Hepatocyte (in vitro differentiated cells): ENCODE results near the gene IFT22. TPM values are rescaled to one million over a fixed set of nuclear protein-coding genes. Genes with fewer than 3 reads are reported as not detected.
"Not testable (repeated sequence)": the region's sequence is repeated elsewhere in the genome, so short reads cannot be mapped to it uniquely, and the experiment has no call there.

ENCODE experiments used
- DNase-seq: peaks from one replicate; pipeline ENCODE4 v3.0.0-alpha.2; 2016; ENCODE audit warnings: low spot score
- H2AFZ ChIP-seq: fragments of 200-600 bp; sonication (generic); 2 replicates; pipeline ENCODE4 v1.6.0; 2016; ENCODE audit warnings: antibody characterized with exemption, mild to moderate bottlenecking
- H3K27ac ChIP-seq: fragments of 200-600 bp; sonication (generic); 2 replicates; pipeline ENCODE4 v1.5.1; 2016; ENCODE audit warnings: mild to moderate bottlenecking
- H3K27me3 ChIP-seq: fragments of 200-600 bp; sonication (generic); 2 replicates; pipeline ENCODE4 v1.6.1; 2016
- H3K36me3 ChIP-seq: fragments of 200-600 bp; sonication (generic); replicated peaks from 2 replicates; pipeline ENCODE4 v1.5.1; 2016; ENCODE audit warnings: low read depth; ENCODE audit not compliant: insufficient read depth
- H3K4me1 ChIP-seq: fragments of 200-600 bp; sonication (generic); 2 replicates; pipeline ENCODE4 v1.5.1; 2016; ENCODE audit warnings: mild to moderate bottlenecking, moderate library complexity; ENCODE audit not compliant: insufficient read depth
- H3K4me2 ChIP-seq: fragments of 200-600 bp; sonication (generic); 2 replicates; pipeline ENCODE4 v1.6.0; 2016
- H3K4me3 ChIP-seq: fragments of 200-600 bp; sonication (generic); 2 replicates; pipeline ENCODE4 v1.5.1; 2016; ENCODE audit warnings: mild to moderate bottlenecking
- H3K79me2 ChIP-seq: fragments of 200-600 bp; sonication (generic); 2 replicates; pipeline ENCODE4 v1.6.0; 2017; ENCODE audit warnings: mild to moderate bottlenecking
- H3K9me2 ChIP-seq: fragments of 200-600 bp; sonication (generic); replicated peaks from 2 replicates; pipeline ENCODE4 v1.6.0; 2017; ENCODE audit warnings: mild to moderate bottlenecking; ENCODE audit not compliant: insufficient read depth
- H3K9me3 ChIP-seq: fragments of 200-600 bp; sonication (generic); 2 replicates; pipeline ENCODE4 v1.5.1; 2016; ENCODE audit warnings: low read depth, mild to moderate bottlenecking
- H4K20me1 ChIP-seq: fragments of 200-600 bp; sonication (generic); 2 replicates; pipeline ENCODE4 v1.6.0; 2016; ENCODE audit warnings: mild to moderate bottlenecking; ENCODE audit not compliant: insufficient read depth, poor library complexity, severe bottlenecking
- CTCF ChIP-seq: fragments of 200-600 bp; sonication (generic); IDR thresholded peaks from 2 replicates; pipeline ENCODE4 v1.5.1; 2016; ENCODE audit warnings: antibody characterized with exemption, mild to moderate bottlenecking; ENCODE audit not compliant: poor library complexity
- EZH2 ChIP-seq: fragments of 200-600 bp; sonication (generic); IDR thresholded peaks from 2 replicates; pipeline ENCODE4 v1.6.1; 2016; ENCODE audit warnings: antibody characterized with exemption, mild to moderate bottlenecking, borderline replicate concordance
- EZH2phosphoT487 ChIP-seq: fragments of 200-600 bp; sonication (generic); IDR thresholded peaks from one replicate; pipeline ENCODE4 v1.6.1; 2018; ENCODE audit warnings: antibody characterized with exemption, mild to moderate bottlenecking, low read depth, moderate library complexity; ENCODE audit not compliant: unreplicated experiment, severe bottlenecking
- WGBS: methylation state at CpG from one replicate; pipeline ENCODE4 v1.1.6; 2016; ENCODE audit warnings: low lambda C conversion rate; ENCODE audit errors: missing lambda C conversion rate; 5-methylcytosine and 5-hydroxymethylcytosine counted together
- polyA plus RNA-seq: library from polyadenylated mRNA; unstranded; fragments of >200 nt; fragmentation: Nextera tagmentation; extraction: Ambion mirVana; gene quantifications from 2 replicates; pipeline ENCODE4 v1.2.1, GENCODE V29; 2016
- total RNA-seq: library from RNA; depleted of rRNA; stranded (reverse); fragments of >200 nt; gene quantifications from 2 replicates; pipeline ENCODE4 v1.2.3, GENCODE V29; 2014

IFT22 gene
- total and polyA plus RNA-seq, 2 experiments from 2014 or later, result 24.2 to 42.2 TPM

GRCh38 chr7:101352920-101353308 lies 31.3 kb upstream of the IFT22 start:
- no peaks in the 10 kb centered on the region for H3K36me3 ChIP-seq
- WGBS, result 77% methylated on average over 2 of the region's 2 CpGs
- peaks cover 8% of the 10 kb centered on the region for H3K4me1 ChIP-seq

GRCh38 chr7:101349300-101349699 lies 27.7 kb upstream of the IFT22 start:
- H2AFZ ChIP-seq, H3K9me3 ChIP-seq, H3K27me3 ChIP-seq, H3K79me2 ChIP-seq, DNase-seq, H3K4me1 ChIP-seq, H3K9me2 ChIP-seq, H3K4me2 ChIP-seq, H3K36me3 ChIP-seq, H4K20me1 ChIP-seq, H3K4me3 ChIP-seq, H3K27ac ChIP-seq: not testable (repeated sequence)
- WGBS, result 77% methylated on average over 12 of the region's 12 CpGs

More at GRCh38 chr7:101352920-101353308, 31.3 kb upstream of the IFT22 start:
- no peak for TF ChIP-seq EZH2
- no peak for TF ChIP-seq EZH2phosphoT487
- TF ChIP-seq CTCF, result no peak
- Histone ChIP-seq H3K27ac (peak overlapping the region; percentile 40), H2AFZ (no peak overlapping the region), H3K9me3 (no peaks in the 10 kb centered on the region), H3K27me3 (no peaks in the 10 kb centered on the region), H3K9me2 (no peaks in the 10 kb centered on the region), H3K79me2 (no peaks in the 10 kb centered on the region), H3K4me3 (no peak overlapping the region), H4K20me1 (no peaks in the 10 kb centered on the region), H3K4me2 (no peak overlapping the region)
- no peak for DNase-seq

- H2AFZ ChIP-seq, H3K27me3 ChIP-seq, H3K27ac ChIP-seq, H3K4me1 ChIP-seq, DNase-seq, H3K4me3 ChIP-seq, H3K4me2 ChIP-seq, H3K9me2 ChIP-seq, H4K20me1 ChIP-seq, H3K79me2 ChIP-seq, H3K9me3 ChIP-seq, H3K36me3 ChIP-seq: not testable (repeated sequence)
- 94% methylated on average over 23 of the region's 32 CpGs for WGBS
Observed at GRCh38 chr7:101348456-101349067, 26.9 kb upstream of the IFT22 start.

- Histone ChIP-seq H4K20me1 (no peaks in the 10 kb centered on the region), H3K79me2 (no peaks in the 10 kb centered on the region), H3K27ac (no peak overlapping the region), H3K36me3 (no peaks in the 10 kb centered on the region), H3K4me1 (peaks cover 8% of the 10 kb centered on the region), H2AFZ (no peak overlapping the region), H3K9me2 (no peaks in the 10 kb centered on the region), H3K4me3 (no peak overlapping the region), H3K27me3 (no peaks in the 10 kb centered on the region), H3K9me3 (no peaks in the 10 kb centered on the region), H3K4me2 (no peak overlapping the region)
- DNase-seq, result no peak
- WGBS, result 97% methylated on average over 15 of the region's 15 CpGs
- TF ChIP-seq EZH2 (no peak), EZH2phosphoT487 (no peak), CTCF (no peak)
Observed at GRCh38 chr7:101347477-101347876, 25.9 kb upstream of the IFT22 start.
